ENCODE results near the gene GNAQ.
"Not testable (repeated sequence)": the region's sequence is repeated elsewhere in the genome, so short reads cannot be mapped to it uniquely, and the experiment has no call there.

GNAQ gene

GRCh38 chr9:77906991-77907390 lies 124.6 kb downstream of the GNAQ start:
- no peak for DNase-seq (ENCODE audit: low read depth in 2 of 2)

GRCh38 chr9:77903666-77904285 lies 127.8 kb downstream of the GNAQ start:
- no peak for DNase-seq (ENCODE audit: low read depth in 2 of 2)

- DNase-seq (ENCODE audit: low read depth in 2 of 2), result no peak
Observed at GRCh38 chr9:77901771-77902170, 129.8 kb downstream of the GNAQ start.

GRCh38 chr9:77901018-77901417 lies 130.6 kb downstream of the GNAQ start:
- DNase-seq (ENCODE audit: low read depth in 2 of 2), result no peak

GRCh38 chr9:77899679-77900354 lies 131.8 kb downstream of the GNAQ start:
- DNase-seq (ENCODE audit: low read depth in 2 of 2), result no peak

DNA sequence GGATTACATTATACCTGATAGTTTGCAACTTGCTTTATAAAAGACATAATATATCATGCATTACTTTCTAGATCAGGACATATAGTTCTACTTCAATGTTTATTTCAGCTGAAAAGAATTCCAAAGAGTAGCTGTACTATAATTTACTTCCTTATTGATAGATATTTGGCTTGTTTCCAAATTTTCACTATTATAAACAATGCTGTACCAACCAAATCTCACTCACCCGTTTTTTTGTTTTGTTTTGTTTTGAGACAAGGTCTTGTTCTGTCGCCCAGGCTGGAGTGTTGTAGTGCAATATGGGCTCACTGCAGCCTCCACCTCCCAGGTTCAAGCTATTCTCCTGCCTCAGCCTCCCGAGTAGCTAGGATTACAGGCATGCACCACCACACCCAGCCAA lies 132.7 kb downstream of the GNAQ start:
- DNase-seq (ENCODE audit: low read depth in 2 of 2), result no peak

GRCh38 chr9:77896938-77897667 lies 134.5 kb downstream of the GNAQ start:
- no peak for DNase-seq (ENCODE audit: low read depth in 2 of 2)

DNA sequence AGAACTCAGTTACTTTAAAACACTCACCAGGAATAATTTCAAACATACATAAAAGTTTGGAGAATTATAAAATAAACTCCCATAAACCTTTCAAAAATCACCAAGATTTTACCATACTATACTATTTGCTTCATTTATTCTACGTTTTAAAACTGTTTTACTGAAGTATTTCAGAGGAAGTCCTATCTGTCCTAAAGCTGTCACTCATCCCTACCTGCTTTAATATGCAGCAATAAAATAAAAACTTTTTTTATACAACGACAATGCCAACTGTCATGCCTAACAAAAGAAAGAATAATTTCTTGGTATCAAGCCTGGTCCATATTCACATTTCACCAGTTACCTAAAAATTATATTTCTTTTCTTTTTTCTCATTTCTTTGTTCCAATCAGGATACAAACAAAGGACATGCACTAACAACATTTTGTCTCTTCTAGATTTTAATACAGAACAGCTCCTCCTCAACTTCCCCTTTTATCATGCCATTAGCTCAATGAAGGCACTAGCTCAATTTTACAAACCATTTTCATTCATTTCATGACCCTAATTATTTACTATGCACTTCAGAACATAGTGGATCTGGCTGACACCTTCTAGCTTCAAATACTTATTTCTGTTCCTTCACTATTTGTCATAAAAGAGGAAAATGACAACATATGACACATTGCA lies 135.2 kb downstream of the GNAQ start:
- DNase-seq (ENCODE audit: low read depth in 2 of 2), result no peak

- no peak for DNase-seq (ENCODE audit: low read depth in 2 of 2)
Observed at GRCh38 chr9:77893706-77894105, 137.9 kb downstream of the GNAQ start.

DNA sequence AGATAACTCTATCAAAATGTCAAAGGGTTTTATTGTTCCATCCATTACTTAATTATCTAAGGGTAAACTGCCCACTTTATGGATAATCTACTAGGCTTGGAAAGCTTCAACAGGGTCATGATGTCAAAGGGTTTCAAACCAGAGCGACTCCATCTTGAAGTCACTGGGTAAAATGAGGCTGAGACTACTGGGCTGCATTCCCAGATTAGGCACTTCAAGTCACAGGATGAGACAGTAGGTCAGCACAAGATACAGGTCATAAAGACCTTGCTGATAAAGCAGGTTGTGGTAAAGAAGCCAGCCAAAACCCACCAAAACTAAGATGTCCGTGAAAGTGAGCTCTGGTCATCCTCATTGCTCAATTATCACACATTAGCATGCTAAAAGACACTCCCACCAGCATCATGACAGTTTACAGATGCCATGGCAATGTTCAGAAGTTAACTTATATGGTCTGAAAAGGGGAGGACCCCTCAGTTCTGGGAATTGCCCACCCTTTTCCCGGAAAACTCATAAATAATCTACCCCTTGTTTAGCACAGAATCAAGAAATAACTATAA lies 138.6 kb downstream of the GNAQ start:
- no peak for DNase-seq (ENCODE audit: low read depth in 2 of 2)

DNA sequence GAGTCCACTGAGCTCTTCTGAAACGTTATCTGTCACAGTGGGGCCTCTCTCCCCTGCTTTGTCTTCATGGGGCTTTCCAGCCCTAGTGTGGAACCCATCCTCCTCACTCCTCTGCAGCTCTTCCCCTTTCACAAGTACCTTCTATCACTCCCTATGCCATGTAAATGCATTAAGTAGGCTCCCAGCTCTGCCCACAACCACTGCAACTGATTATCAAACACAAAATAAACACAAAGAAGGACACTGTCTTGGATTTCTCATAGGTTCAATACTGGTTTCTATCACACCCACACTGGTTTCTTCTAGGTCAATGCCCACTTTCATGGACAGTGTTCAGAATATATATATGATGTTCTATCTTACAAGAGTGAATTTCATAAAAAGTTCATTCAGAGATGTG lies 139.4 kb downstream of the GNAQ start:
- no peak for DNase-seq (ENCODE audit: low read depth in 2 of 2)

DNA sequence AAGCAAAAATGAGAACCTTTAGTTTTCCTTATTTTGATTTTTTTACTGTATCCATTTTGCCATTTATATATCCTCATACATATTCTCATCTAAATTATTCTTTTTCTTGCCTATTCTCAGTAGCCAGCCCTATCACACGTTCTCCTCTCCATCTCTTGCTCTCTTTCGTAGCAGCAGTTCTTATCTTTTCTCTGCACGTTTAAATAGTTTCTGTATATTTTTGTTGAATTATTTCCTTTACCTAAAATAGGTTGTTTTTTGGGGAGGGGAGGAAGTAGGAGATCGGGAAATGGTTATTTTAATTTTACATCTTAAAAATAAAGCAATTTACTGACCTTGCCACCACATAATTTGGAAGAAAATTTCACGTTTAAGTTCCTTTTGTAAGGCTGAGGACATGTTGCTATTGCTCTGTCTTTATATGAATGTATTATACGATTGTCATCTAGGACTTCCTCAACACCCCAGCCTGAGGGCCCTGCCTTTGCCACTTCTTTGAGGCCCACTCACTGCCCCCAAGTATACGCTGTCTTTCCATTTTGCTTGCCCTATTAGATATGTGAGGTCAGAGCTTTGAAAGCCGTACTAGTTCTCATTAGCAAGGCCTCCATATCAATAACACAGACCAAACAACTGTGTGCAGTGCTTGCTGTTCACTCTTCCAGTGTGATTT lies 140.3 kb downstream of the GNAQ start:
- DNase-seq (ENCODE audit: low read depth in 2 of 2), result no peak

- DNase-seq (ENCODE audit: low read depth in 2 of 2), result no peak
Observed at GRCh38 chr9:77887662-77888061, 143.9 kb downstream of the GNAQ start.

GRCh38 chr9:77885104-77885672 lies 146.4 kb downstream of the GNAQ start:
- no peak for DNase-seq (ENCODE audit: low read depth in 2 of 2)

- DNase-seq (ENCODE audit: low read depth in 2 of 2), result no peak
Observed at GRCh38 chr9:77883846-77884771, 147.5 kb downstream of the GNAQ start.

DNA sequence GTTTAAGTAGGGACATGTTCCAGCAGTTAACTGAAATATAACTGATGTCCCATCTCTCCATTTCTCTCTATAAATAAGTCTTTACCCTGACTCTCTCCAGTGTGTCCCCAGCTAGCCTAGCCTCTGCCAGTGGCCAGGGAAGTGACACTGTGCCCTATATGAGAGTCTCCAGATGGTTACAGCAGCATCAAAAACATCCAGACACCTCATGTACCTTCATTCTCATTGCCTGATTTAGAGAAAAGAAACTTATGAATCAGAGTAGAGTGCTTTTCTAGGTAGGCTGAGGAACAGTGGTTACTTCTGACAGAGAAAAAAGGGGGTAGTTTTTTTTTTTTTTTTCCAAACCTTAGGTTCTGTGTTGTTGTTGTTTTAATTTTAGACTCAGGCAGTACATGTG lies 148.5 kb downstream of the GNAQ start:
- no peak for DNase-seq (ENCODE audit: low read depth in 2 of 2)

DNA sequence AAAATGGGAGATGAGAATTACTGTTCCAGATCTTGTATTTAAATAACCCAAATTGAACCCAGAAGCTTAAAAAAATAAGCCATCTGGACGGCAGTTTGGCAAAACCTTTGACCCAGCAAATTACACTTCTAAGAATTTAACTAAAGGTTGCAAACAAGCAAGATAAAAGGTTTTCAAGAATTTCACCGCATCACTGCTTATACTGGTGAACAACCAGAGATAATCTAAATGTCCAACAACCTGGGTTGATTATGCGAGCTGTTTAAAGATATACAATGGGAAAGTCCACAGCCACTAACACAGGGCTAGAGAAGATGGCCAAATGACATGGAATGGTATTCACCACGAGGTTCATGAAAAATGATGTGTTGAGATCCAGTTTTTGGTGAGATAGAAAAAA lies 149.3 kb downstream of the GNAQ start:
- no peak for DNase-seq (ENCODE audit: low read depth in 2 of 2)

DNA sequence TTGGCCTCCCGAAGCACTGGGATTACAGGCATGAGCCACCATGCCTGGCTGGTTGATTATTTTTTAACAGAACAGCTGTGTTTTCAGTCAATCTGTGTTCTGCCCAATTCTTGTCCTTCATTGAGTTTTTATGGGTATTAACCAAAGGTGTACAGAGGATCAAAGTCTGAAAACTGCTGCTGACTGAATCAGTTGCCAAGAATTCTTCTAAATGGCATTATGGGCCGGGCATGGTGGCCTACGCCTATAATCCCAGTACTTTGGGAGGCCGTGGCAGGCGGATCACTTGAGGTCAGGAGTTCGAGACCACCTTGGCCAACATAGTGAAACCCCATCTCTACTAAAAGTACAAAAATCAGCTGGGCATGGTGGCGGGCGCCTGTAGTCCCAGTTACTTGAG lies 150.0 kb downstream of the GNAQ start:
- not testable (repeated sequence) for DNase-seq (ENCODE audit: low read depth in 2 of 2)

DNA sequence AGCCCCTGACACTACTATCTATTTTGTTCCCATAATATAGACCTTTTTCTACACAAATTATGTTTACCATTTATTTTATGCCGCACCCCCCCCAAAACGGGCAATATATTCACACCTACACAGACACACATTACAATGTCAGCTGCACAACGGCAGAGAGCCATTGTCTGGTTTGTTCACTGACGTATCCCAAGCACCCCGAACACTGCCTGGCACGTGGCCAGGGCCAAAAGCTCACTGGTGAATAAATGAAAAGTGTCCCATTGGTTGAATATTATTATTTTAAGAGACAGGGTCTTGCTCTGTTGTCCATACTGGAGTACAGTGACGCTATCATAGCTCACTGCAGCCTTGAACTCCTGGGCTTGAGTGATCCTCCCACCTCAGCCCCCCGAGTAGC lies 150.5 kb downstream of the GNAQ start:
- no peak for DNase-seq (ENCODE audit: low read depth in 2 of 2)

GRCh38 chr9:77879437-77879943 lies 152.1 kb downstream of the GNAQ start:
- DNase-seq (ENCODE audit: low read depth in 2 of 2), result no peak

Data from stimulated activated CD8-positive, alpha-beta memory T cell treated with anti-CD3 and anti-CD28 coated beads, Interleukin-2, amount 100 ng/mL, for 1 hour (primary cell).